Activated gamma-delta T cell treated with Interleukin-2 at 50 U/mL for 16 hours (primary cell): ENCODE measurements around the gene S100A9.
"Not testable (repeated sequence)": the region's sequence is repeated elsewhere in the genome, so short reads cannot be mapped to it uniquely, and the experiment has no call there.

ENCODE experiments used
- DNase-seq: peaks from one replicate; pipeline ENCODE4 v3.0.0-alpha.2; 2020

Gene S100A9

GRCh38 chr1:153357853-153358690 lies at the start of gene S100A9:
TSS of gene S100A9 (plus strand) at chr1:153357854. CDS start at chr1:153358284, 430 bp downstream.
- DNase-seq: no peak

- no peak for DNase-seq
Observed at GRCh38 chr1:153308540-153308939, 49.1 kb upstream of the S100A9 start.

- no peak for DNase-seq
Observed at GRCh38 chr1:153309441-153309840, 48.2 kb upstream of the S100A9 start.

GRCh38 chr1:153310526-153310925 lies 47.1 kb upstream of the S100A9 start:
- DNase-seq: no peak

GRCh38 chr1:153312570-153313186 lies 45.0 kb upstream of the S100A9 start, which contains the start of gene PGLYRP3:
TSS of gene PGLYRP3 (minus strand) at chr1:153312952. CDS start at chr1:153310665, 2,287 bp downstream.
- no peak for DNase-seq

- DNase-seq: no peak
Observed at GRCh38 chr1:153313288-153313687, 44.4 kb upstream of the S100A9 start.

- DNase-seq: not testable (repeated sequence)
Observed at GRCh38 chr1:153314388-153314787, 43.3 kb upstream of the S100A9 start.

- not testable (repeated sequence) for DNase-seq
Observed at GRCh38 chr1:153316013-153316412, 41.6 kb upstream of the S100A9 start.

GRCh38 chr1:153318145-153318544 lies 39.5 kb upstream of the S100A9 start:
- not testable (repeated sequence) for DNase-seq

- DNase-seq: no peak
Observed at GRCh38 chr1:153322568-153322967, 35.1 kb upstream of the S100A9 start.

- no peak for DNase-seq
Observed at GRCh38 chr1:153324912-153325311, 32.7 kb upstream of the S100A9 start.

GRCh38 chr1:153333902-153334301 lies 23.8 kb upstream of the S100A9 start:
- no peak for DNase-seq

- DNase-seq: no peak
Observed at GRCh38 chr1:153336650-153337049, 21.0 kb upstream of the S100A9 start.

GRCh38 chr1:153337980-153338853 lies 19.4 kb upstream of the S100A9 start:
- no peak for DNase-seq

- DNase-seq: no peak
Observed at GRCh38 chr1:153339802-153340201, 17.9 kb upstream of the S100A9 start.

- DNase-seq: no peak
Observed at GRCh38 chr1:153340356-153340755, 17.3 kb upstream of the S100A9 start.

- DNase-seq: no peak
Observed at GRCh38 chr1:153341431-153341934, 16.2 kb upstream of the S100A9 start.

- no peak for DNase-seq
Observed at GRCh38 chr1:153342178-153342577, 15.5 kb upstream of the S100A9 start.

- no peak for DNase-seq
Observed at GRCh38 chr1:153343040-153343681, 14.5 kb upstream of the S100A9 start.

GRCh38 chr1:153343811-153344717 lies 13.6 kb upstream of the S100A9 start:
- DNase-seq: no peak

- DNase-seq: no peak
Observed at GRCh38 chr1:153344718-153345025, 13.0 kb upstream of the S100A9 start.
